Stimulated activated CD4-positive, alpha-beta T cell treated with anti-CD3 and anti-CD28 coated beads, Interleukin-2, amount 100 ng/mL, for 48 hours (primary cell): ENCODE data around the gene MBD1.
"Not testable (repeated sequence)": the region's sequence is repeated elsewhere in the genome, so short reads cannot be mapped to it uniquely, and the experiment has no call there.

Experiments used
- DNase-seq, 2 donors: peaks; one replicate each; pipeline ENCODE4 v3.0.0-alpha.2; 2020

MBD1 gene

DNA sequence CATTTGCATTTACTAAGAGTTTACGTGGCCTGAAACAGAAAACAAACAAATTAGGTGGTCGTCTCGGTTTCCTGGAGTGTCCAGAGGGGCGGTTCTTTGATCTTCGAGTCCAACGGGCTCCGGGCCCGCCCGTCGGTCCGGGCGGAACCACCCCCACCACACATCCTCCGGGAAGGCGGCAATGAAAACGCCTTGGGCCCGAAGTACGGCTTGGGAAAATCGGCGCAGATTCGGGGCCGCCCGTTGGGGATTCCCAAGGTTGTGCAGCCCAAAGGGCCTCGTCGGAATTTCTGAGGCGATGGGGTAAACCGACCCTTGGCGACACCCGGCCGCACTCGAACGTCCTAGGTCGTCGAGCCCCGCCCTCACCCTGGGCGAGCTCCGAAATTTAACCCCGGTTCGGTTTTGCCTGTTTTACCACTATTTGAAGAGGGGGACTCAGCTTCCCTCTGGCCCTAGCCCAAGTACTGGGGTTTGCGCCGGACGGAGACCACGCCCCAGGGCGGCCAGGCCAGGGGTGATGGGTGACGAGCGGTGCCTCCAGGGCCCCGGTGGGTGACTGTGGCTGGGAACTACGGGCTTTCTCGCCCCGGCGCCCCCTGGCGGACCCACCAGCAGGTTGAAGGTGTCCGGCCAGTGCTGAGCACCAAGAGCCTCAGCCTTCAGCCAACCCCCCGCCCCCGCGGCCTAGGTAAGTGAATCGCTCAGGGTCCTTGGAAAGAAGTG is 13.1 kb downstream of the MBD1 start:
- peak; percentile 71 to 78 for DNase-seq

GRCh38 chr18:50266248-50266704 is 15.0 kb downstream of the MBD1 start, which contains the start of gene CFAP53:
CFAP53 (minus strand) TSS chr18:50266495; CDS start chr18:50266404, 91 bp downstream.
- peak; percentile 71 to 75 for DNase-seq

DNA sequence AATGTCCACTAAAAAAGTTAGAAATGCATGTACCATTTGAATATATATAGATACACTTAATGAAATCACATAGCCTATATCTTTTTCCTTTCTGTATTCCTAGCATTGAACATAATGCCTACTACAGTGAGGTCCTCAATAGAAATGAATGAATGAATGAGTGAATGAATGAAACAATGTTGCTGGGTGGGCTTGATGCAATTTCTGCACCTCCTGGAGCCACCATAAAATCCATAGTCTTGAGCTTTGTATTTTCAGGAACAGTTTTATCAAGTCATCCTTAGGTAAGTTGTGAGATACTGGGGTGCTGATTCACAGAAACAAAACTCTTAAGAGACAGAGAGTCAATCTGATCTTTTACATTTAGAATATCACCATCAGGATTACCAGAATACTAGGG is 18.3 kb downstream of the MBD1 start:
- no peak for DNase-seq

GRCh38 chr18:50250935-50251334 is 30.4 kb downstream of the MBD1 start:
- no peak for DNase-seq

GRCh38 chr18:50249576-50249975 is 31.7 kb downstream of the MBD1 start:
- DNase-seq = no peak

- DNase-seq = no peak
Measured at GRCh38 chr18:50247561-50247960, 33.8 kb downstream of the MBD1 start.

GRCh38 chr18:50241768-50242167 is 39.6 kb downstream of the MBD1 start:
- DNase-seq = not testable (repeated sequence)

DNA sequence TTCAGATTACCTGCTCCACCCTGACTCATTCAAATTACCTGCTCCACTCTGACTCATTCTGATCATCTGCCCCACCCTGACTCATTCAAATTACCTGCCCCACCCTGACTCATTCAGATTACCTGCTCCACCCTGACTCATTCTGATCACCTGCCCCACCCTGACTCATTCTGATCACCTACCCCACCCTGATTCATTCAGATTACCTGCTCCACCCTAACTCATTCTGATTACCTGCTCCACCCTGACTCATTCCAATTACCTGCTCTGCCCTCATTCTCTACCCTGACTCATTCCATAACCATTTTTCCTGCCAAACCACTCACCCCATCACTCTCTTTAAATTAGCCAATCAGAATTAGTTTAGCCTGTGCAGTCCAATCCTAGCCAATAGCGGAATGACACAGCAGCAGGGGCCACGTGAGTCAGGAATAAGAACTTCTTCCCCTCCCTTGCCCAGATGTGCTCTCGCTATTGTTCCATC is 41.2 kb downstream of the MBD1 start:
- no peak for DNase-seq

DNA sequence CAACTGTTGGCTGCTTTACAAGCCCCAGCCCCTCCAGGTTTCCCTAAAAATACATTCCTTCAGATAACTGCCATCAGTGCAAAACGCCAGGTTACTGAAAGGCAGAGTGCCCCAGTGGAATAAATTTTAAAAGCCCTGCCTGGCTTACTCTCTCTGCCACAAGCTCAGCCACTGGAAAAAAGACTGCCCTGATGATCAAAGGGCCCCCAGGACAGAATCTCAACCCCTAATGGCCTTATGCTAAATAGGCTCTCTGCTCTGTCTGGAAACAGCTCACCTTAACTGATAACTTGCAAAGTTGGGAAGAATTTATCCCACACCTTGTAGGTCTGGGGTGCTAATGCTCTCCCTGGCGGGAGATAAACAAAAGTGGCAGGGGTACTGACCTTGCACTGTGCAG is 48.9 kb downstream of the MBD1 start:
- DNase-seq = no peak

DNA sequence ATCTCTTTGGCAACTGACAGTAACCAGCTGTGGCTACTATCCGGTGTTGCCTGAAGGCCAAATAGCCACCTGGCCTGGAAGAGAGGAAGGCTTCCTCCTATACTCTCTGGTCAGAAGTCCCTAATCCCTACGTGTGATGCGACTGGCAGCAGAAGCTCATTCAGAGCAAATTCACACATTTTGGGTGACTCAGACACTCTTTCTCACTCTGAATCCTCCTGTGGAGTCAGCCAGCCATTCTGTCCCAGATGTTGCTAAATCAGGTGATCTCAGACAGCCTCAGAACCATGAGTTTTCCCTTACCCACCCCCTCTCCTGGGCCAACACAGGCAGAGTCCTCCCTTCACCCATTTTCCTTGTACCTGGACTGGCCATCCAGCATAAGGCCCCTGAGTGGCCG is 49.7 kb downstream of the MBD1 start:
- peak in 1 of 2 donors; percentile 2 for DNase-seq

GRCh38 chr18:50220249-50220648 is 61.1 kb downstream of the MBD1 start:
- DNase-seq = not testable (repeated sequence)
